HFF-Myc (cell line): ENCODE results near the gene SLIT1.

Source experiments
- DNase-seq: peaks from one replicate; pipeline ENCODE4 v3.0.0-alpha.2; 2011; ENCODE audit warnings: low read depth; ENCODE audit errors: extremely low read depth
- H3K4me3 ChIP-seq: replicated peaks from 2 replicates; pipeline ENCODE4 v1.5.1; 2011; ENCODE audit warnings: low read depth, mild to moderate bottlenecking, control low read depth, low read length
- TF ChIP-seq, protein P1 (sequence below): IDR thresholded peaks from 2 replicates; pipeline ENCODE4 v1.5.1; 2012; ENCODE audit warnings: mild to moderate bottlenecking, low read depth, low read length, control low read depth; ENCODE audit errors: missing control alignments

SLIT1 gene

DNA sequence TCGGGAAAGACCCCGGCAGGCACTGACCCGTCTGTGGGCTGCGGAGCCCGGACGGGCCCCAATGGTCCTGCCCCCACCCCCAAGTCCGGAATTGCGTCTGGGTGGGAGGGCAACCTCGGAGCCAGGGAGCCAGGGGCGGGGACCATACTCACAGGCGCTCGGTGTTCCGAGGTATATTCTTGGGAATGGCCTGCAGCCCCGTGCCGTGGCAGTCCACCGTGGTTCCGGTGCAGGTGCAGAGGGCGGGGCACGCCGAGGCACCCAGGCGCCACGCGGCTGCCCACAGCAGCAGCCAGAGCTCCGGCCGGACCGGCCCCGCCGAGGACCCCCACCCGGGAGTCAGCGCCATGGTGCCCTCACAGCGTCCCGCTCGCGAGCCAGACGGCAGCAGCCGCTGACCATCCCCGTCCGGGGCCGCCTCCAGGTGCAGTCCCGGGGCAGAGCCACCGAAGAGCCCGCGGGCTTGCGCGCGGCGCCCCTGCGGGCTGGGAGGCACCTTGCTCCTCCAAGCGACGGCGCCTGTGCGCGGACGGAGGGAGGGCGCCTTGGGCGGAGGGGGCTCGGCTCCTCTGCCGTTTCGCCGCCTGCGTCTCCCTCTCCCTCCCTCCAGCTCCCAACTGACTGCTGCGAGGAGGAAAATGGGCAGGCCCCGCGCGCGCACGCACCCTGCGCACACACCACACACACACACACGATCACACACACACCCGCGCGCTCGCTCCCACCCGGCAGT, at the start of gene SLIT1:
SLIT1 (minus strand) TSS at position 634 of the 733 bp plus-strand sequence; CDS start at position 349, 285 bp downstream.
- H3K4me3 ChIP-seq, result no peak within 1 kb of the TSS
- no peak for DNase-seq

GRCh38 chr10:97235353-97235752, 49.6 kb upstream of the SLIT1 start:
- DNase-seq, result no peak
- no peak overlapping the region for H3K4me3 ChIP-seq
- TF ChIP-seq, protein P1, sequence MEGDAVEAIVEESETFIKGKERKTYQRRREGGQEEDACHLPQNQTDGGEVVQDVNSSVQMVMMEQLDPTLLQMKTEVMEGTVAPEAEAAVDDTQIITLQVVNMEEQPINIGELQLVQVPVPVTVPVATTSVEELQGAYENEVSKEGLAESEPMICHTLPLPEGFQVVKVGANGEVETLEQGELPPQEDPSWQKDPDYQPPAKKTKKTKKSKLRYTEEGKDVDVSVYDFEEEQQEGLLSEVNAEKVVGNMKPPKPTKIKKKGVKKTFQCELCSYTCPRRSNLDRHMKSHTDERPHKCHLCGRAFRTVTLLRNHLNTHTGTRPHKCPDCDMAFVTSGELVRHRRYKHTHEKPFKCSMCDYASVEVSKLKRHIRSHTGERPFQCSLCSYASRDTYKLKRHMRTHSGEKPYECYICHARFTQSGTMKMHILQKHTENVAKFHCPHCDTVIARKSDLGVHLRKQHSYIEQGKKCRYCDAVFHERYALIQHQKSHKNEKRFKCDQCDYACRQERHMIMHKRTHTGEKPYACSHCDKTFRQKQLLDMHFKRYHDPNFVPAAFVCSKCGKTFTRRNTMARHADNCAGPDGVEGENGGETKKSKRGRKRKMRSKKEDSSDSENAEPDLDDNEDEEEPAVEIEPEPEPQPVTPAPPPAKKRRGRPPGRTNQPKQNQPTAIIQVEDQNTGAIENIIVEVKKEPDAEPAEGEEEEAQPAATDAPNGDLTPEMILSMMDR, result no peak

More for the DNA sequence above, at the start of gene SLIT1:
- TF ChIP-seq, protein P1, result no peak

GRCh38 chr10:97234400-97234799, 48.6 kb upstream of the SLIT1 start:
- peak; percentile 22 for DNase-seq

DNA sequence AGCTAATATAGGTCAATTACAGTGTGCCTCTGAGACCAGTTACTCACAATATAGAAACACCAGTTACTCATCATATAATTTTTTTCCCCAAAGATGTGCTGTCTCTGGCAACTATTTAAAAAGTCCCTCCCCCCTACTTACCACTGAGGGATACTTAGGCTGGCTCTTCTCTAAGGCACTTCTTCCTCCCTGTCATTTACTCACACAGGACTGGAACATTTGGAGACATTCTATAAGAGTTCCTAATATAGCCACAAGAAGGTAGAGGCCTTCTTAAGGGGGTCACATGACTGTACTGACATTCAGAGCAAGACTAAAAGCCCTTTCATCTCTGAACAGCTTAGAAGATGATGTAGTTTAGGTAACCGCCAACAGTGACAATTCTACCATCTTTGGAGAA, 44.4 kb upstream of the SLIT1 start:
- TF ChIP-seq, protein P1, result no peak
- no peak overlapping the region for H3K4me3 ChIP-seq
- DNase-seq, result no peak

More at GRCh38 chr10:97234400-97234799, 48.6 kb upstream of the SLIT1 start:
- TF ChIP-seq, protein P1, result peak; percentile 44
- H3K4me3 ChIP-seq, result no peak overlapping the region

DNA sequence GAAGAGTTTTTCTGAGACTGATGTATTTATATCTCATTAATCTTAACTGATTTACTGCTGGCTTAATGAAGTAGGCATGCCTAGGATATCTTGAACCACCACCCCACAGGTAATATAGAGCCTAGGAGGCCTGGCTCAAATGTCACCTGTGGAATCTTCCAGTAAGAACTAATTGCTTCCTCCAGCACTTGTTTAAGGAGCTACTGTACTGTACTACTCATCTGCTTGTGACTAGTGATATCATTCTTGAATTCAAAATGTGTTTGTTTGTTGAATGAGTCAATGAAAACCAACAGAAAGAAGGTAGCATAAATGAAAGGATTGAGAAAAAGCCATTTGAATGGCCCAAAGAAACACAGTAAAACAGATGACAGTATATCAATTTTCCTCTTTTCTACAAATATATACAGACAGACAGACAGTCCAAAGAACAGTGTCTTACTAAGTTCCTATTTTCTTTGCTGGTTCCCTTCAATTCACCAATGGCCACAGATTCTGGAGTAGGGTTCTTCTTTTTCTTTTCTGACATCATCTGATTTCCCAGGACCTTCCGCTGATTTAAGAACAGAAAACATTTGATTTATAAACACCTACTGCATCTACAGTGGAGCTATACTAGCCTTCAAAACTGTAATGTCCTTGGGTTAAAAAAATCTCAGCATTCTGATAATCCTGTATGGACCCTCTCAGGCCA, 43.7 kb upstream of the SLIT1 start:
- no peak for DNase-seq
- no peak overlapping the region for H3K4me3 ChIP-seq
- TF ChIP-seq, protein P1, result no peak

GRCh38 chr10:97228775-97229157, 43.0 kb upstream of the SLIT1 start:
- DNase-seq, result no peak
- no peak overlapping the region for H3K4me3 ChIP-seq
- TF ChIP-seq, protein P1, result no peak
